ENCODE measurements around the gene ANGPTL3. TPM values are rescaled to one million over a fixed set of nuclear protein-coding genes. Genes with fewer than 3 reads are reported as not detected.

Gene ANGPTL3
- total and polyA plus RNA-seq, 2 experiments from 2014 or later = 42.2 to 81.8 TPM

DNA sequence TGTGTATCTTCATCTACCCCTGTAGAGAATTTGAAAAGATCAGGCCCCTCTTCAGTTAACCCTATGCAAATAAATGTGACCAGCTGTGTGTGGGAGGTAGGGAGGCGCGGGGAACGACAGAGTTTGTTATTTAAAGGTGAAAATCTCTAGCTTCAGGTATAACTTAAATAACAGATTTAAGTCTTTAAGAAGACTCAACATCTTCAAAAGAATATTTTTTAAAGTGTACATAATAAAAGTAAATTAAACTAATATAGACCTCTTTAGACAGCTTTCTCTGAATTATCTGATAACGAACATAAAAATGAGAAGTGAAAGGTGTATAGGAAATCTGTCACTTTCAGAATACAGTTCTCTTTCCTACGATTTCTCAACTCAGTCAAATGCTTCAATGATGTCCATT lies 16.0 kb downstream of the ANGPTL3 start:
- 66% methylated on average over 5 of the region's 5 CpGs for WGBS (ENCODE audit: low lambda C conversion rate, missing lambda C conversion rate)
- no peak overlapping the region for H2AFZ ChIP-seq

DNA sequence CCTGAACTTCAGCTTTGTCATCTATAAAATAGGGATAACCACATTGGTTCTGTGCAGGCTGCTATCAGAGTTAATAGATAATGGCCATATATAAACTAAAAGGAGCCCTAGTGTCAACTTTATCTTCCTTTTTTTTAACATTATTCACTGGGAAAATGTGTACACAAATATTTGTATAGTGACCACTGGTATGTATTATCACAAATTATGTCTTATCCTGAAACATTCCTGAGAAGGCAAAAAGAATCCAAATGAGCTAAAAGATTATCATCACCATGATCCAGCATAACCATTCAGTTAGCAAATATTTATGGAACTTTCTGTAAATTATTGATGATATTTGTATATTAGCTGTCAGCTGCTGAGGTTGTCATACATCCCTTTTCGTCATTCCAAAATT lies 16.6 kb downstream of the ANGPTL3 start:
- Histone ChIP-seq H3K4me3 (no peak overlapping the region), H3K9me3 (ENCODE audit: low read depth) (no peaks in the 10 kb centered on the region), H3K4me1 (ENCODE audit: insufficient read depth) (peaks cover 12% of the 10 kb centered on the region), H4K20me1 (ENCODE audit: insufficient read depth, poor library complexity, severe bottlenecking) (no peaks in the 10 kb centered on the region), H3K27me3 (no peaks in the 10 kb centered on the region), H3K79me2 (no peaks in the 10 kb centered on the region), H3K27ac (no peak overlapping the region), H3K4me2 (no peak overlapping the region), H2AFZ (no peak overlapping the region), H3K36me3 (replicated peaks; ENCODE audit: insufficient read depth, low read depth) (no peaks in the 10 kb centered on the region), H3K9me2 (replicated peaks; ENCODE audit: insufficient read depth) (no peaks in the 10 kb centered on the region)
- 81% methylated on average over 1 of the region's 1 CpG for WGBS (ENCODE audit: low lambda C conversion rate, missing lambda C conversion rate)
- TF ChIP-seq EZH2 (IDR thresholded peaks at IDR 0.05; ENCODE audit: borderline replicate concordance) = no peak
- TF ChIP-seq EZH2phosphoT487 (IDR thresholded peaks at IDR 0.05; ENCODE audit: low read depth, severe bottlenecking, unreplicated experiment) = no peak
- TF ChIP-seq, protein P1, sequence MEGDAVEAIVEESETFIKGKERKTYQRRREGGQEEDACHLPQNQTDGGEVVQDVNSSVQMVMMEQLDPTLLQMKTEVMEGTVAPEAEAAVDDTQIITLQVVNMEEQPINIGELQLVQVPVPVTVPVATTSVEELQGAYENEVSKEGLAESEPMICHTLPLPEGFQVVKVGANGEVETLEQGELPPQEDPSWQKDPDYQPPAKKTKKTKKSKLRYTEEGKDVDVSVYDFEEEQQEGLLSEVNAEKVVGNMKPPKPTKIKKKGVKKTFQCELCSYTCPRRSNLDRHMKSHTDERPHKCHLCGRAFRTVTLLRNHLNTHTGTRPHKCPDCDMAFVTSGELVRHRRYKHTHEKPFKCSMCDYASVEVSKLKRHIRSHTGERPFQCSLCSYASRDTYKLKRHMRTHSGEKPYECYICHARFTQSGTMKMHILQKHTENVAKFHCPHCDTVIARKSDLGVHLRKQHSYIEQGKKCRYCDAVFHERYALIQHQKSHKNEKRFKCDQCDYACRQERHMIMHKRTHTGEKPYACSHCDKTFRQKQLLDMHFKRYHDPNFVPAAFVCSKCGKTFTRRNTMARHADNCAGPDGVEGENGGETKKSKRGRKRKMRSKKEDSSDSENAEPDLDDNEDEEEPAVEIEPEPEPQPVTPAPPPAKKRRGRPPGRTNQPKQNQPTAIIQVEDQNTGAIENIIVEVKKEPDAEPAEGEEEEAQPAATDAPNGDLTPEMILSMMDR (IDR thresholded peaks at IDR 0.05; ENCODE audit: poor library complexity) = no peak
- no peak for DNase-seq (ENCODE audit: low spot score)

More for the DNA sequence above, 16.0 kb downstream of the ANGPTL3 start:
- Histone ChIP-seq H3K4me1 (ENCODE audit: insufficient read depth) (peaks cover 12% of the 10 kb centered on the region), H3K27me3 (no peaks in the 10 kb centered on the region), H3K27ac (no peak overlapping the region), H3K36me3 (replicated peaks; ENCODE audit: insufficient read depth, low read depth) (no peaks in the 10 kb centered on the region), H3K9me3 (ENCODE audit: low read depth) (no peaks in the 10 kb centered on the region), H3K9me2 (replicated peaks; ENCODE audit: insufficient read depth) (no peaks in the 10 kb centered on the region), H3K79me2 (no peaks in the 10 kb centered on the region), H3K4me2 (no peak overlapping the region), H3K4me3 (no peak overlapping the region), H4K20me1 (ENCODE audit: insufficient read depth, poor library complexity, severe bottlenecking) (no peaks in the 10 kb centered on the region)
- DNase-seq (ENCODE audit: low spot score) = no peak
- no peak for TF ChIP-seq EZH2 (IDR thresholded peaks at IDR 0.05; ENCODE audit: borderline replicate concordance)
- TF ChIP-seq, protein P1 (IDR thresholded peaks at IDR 0.05; ENCODE audit: poor library complexity) = no peak
- TF ChIP-seq EZH2phosphoT487 (IDR thresholded peaks at IDR 0.05; ENCODE audit: low read depth, severe bottlenecking, unreplicated experiment) = no peak

DNA sequence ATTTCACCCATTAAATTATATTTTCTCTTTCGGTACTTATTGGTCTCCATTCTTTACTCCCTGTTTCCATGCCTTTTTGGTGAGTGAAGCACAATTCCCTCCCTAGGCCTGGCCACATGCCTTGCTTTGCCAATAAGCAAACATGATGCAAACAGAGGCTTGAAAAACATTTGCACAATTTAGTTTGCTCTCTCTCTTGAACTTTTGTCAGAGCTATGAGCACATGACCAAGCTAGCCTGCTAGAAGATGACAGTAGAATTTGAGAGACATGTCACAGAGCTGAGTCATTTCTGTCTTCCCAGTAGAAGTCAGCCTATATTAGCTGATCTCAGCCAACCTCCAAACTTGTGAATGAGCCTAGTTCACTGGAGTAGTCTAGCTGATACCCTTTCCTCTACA lies 24.6 kb downstream of the ANGPTL3 start:
- no peaks in the 10 kb centered on the region for H3K4me1 ChIP-seq (ENCODE audit: insufficient read depth)
- TF ChIP-seq EZH2phosphoT487 (IDR thresholded peaks at IDR 0.05; ENCODE audit: low read depth, severe bottlenecking, unreplicated experiment) (no peak), EZH2 (IDR thresholded peaks at IDR 0.05; ENCODE audit: borderline replicate concordance) (no peak)
- TF ChIP-seq, protein P1 (IDR thresholded peaks at IDR 0.05; ENCODE audit: poor library complexity) = no peak
- no peak overlapping the region for H3K4me2 ChIP-seq
- no peaks in the 10 kb centered on the region for H4K20me1 ChIP-seq (ENCODE audit: insufficient read depth, poor library complexity, severe bottlenecking)
- no peaks in the 10 kb centered on the region for H3K36me3 ChIP-seq (replicated peaks; ENCODE audit: insufficient read depth, low read depth)
- WGBS (ENCODE audit: low lambda C conversion rate, missing lambda C conversion rate) = 95% methylated on average over 1 of the region's 1 CpG
- H3K9me2 ChIP-seq (replicated peaks; ENCODE audit: insufficient read depth) = no peaks in the 10 kb centered on the region
- no peaks in the 10 kb centered on the region for H3K9me3 ChIP-seq (ENCODE audit: low read depth)
- DNase-seq (ENCODE audit: low spot score) = peak; percentile 74
- H2AFZ ChIP-seq = no peak overlapping the region
- no peaks in the 10 kb centered on the region for H3K79me2 ChIP-seq
- no peak overlapping the region for H3K4me3 ChIP-seq
- H3K27ac ChIP-seq = peak overlapping the region; percentile 9
- H3K27me3 ChIP-seq = no peaks in the 10 kb centered on the region

DNA sequence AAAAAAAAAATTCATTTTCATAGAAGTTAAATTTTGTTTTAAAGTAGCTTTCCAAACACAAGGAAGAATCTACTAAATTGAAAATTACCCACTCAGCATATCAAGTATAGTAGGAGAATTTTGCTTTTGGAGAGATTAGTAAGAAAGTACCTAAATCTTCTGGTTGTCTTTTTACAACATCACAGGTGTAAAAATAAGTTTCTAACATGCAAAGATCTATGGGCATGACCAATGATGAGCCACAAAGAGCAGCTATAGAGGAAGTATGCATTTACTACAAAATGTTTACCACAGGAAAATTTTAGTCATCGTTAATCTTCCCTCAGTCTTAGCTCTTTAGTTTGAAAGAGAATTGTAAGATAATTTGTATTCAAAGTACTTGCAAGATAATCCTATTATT lies 28.1 kb downstream of the ANGPTL3 start:
- H4K20me1 ChIP-seq (ENCODE audit: insufficient read depth, poor library complexity, severe bottlenecking) = no peaks in the 10 kb centered on the region

More for the DNA sequence above, 28.1 kb downstream of the ANGPTL3 start:
- WGBS (ENCODE audit: low lambda C conversion rate, missing lambda C conversion rate) = 60% methylated on average over 1 of the region's 1 CpG
- Histone ChIP-seq H3K4me2 (no peak overlapping the region), H3K36me3 (replicated peaks; ENCODE audit: insufficient read depth, low read depth) (no peaks in the 10 kb centered on the region), H3K9me3 (ENCODE audit: low read depth) (no peaks in the 10 kb centered on the region), H2AFZ (no peak overlapping the region), H3K79me2 (peaks cover 4% of the 10 kb centered on the region), H3K4me3 (no peak overlapping the region), H3K9me2 (replicated peaks; ENCODE audit: insufficient read depth) (no peaks in the 10 kb centered on the region), H3K27me3 (no peaks in the 10 kb centered on the region), H3K4me1 (ENCODE audit: insufficient read depth) (no peaks in the 10 kb centered on the region), H3K27ac (peak overlapping the region; percentile 21)
- TF ChIP-seq EZH2phosphoT487 (IDR thresholded peaks at IDR 0.05; ENCODE audit: low read depth, severe bottlenecking, unreplicated experiment) (no peak), EZH2 (IDR thresholded peaks at IDR 0.05; ENCODE audit: borderline replicate concordance) (no peak)
- TF ChIP-seq, protein P1 (IDR thresholded peaks at IDR 0.05; ENCODE audit: poor library complexity) = no peak
- DNase-seq (ENCODE audit: low spot score) = no peak

All from hepatocyte (in vitro differentiated cells).